Gastroesophageal sphincter (tissue), 3 donors: ENCODE results near the gene TXNL4B.

Experiments used
- EP300 ChIP-seq: sonication (generic); formaldehyde crosslinking; IDR thresholded peaks from one replicate; pipeline ENCODE4 v1.6.1; 2017; ENCODE audit warnings: antibody characterized with exemption, mild to moderate bottlenecking
- POLR2A ChIP-seq, 2 donors: fragments of 450-650 bp; IDR thresholded peaks; one replicate each; pipeline ENCODE4 v1.6.1; 2017; ENCODE audit warnings: antibody characterized with exemption in 2 of 2, mild to moderate bottlenecking in 2 of 2, moderate library complexity in 1 of 2
- TF ChIP-seq, protein P1 (sequence below), 4 experiments: fragments of 200-600 bp in 2 of 4; fragments of 450-650 bp in 2 of 4; sonication (generic) in 1 of 4; IDR thresholded peaks; one replicate each; pipeline ENCODE4 v1.5.1; 2017 to 2019; ENCODE audit warnings: antibody characterized with exemption in 4 of 4, mild to moderate bottlenecking in 2 of 4, moderate library complexity in 2 of 4

DNA sequence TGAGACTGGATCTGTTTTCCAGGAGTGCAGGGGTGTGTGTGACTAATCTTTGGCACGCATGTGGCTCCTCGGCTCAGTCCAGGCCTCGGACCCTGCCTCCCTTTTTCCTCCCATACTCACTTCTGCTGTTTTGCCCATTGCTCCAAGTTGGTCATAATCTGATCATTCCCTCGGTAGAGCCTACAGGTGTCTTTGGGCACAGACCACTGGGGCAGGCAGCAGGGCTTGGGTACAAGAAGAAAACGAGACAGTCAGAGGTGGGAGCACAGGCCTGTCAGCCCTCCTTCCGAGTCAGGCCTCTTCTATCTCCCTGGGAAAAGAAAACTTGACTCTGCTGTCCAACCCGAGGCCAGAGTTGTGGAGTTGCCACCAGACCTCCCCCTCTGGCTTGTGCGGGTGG, 30.0 kb upstream of the TXNL4B start:
- TF ChIP-seq, protein P1, sequence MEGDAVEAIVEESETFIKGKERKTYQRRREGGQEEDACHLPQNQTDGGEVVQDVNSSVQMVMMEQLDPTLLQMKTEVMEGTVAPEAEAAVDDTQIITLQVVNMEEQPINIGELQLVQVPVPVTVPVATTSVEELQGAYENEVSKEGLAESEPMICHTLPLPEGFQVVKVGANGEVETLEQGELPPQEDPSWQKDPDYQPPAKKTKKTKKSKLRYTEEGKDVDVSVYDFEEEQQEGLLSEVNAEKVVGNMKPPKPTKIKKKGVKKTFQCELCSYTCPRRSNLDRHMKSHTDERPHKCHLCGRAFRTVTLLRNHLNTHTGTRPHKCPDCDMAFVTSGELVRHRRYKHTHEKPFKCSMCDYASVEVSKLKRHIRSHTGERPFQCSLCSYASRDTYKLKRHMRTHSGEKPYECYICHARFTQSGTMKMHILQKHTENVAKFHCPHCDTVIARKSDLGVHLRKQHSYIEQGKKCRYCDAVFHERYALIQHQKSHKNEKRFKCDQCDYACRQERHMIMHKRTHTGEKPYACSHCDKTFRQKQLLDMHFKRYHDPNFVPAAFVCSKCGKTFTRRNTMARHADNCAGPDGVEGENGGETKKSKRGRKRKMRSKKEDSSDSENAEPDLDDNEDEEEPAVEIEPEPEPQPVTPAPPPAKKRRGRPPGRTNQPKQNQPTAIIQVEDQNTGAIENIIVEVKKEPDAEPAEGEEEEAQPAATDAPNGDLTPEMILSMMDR (IDR thresholded peaks at IDR 0.05), result no peak
- TF ChIP-seq POLR2A (IDR thresholded peaks at IDR 0.05), result no peak
- TF ChIP-seq EP300, result no peak
